Spleen (tissue), 7 donors: ENCODE data around the gene PPCDC.

Experiments used
- POLR2A ChIP-seq, 3 donors: fragments of 450-650 bp; IDR thresholded peaks; one replicate each; pipeline ENCODE4 v1.5.1; 2017; ENCODE audit warnings: antibody characterized with exemption in 3 of 3, mild to moderate bottlenecking in 1 of 3
- TF ChIP-seq, protein P1 (sequence below), 11 experiments: fragments of 200-600 bp in 7 of 11; fragments of 450-650 bp in 4 of 11; sonication (generic) in 4 of 11; IDR thresholded peaks in 8 of 11; conservative IDR thresholded peaks in 3 of 11; 1 replicate in 7 of 11; 2 replicates in 4 of 11; pipeline versions ENCODE4 v1.4.0 to v1.8.0; 2016 to 2021; ENCODE audit warnings: antibody characterized with exemption in 11 of 11, inconsistent platforms in 4 of 11, mild to moderate bottlenecking in 1 of 11
- donor health status: DM: no; HTN: no; CAD: no; lungs with moderate emphysema.
- donor health status: DM: no; HTN: no; CAD: no.
- donor health status: DM: no; HTN: no; CAD: no.

DNA sequence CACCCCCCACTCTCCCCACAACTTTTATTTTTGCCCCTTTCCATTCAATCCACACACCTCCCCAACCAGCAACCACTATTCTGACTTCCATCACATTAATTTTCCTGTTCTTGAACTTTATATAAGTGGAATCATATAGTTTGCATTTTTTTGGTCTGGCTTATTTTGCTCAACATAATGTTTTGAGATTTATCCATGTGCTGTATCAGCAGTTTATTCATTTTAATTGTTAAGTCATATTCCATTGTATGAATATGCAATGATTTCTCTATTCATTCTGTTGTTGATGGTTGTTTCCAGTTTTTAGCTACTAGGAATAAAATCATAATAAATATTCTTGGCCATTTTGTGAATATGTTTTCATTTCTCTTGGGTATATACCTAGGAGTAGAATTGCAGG lies 33.9 kb upstream of the PPCDC start:
- TF ChIP-seq, protein P1, sequence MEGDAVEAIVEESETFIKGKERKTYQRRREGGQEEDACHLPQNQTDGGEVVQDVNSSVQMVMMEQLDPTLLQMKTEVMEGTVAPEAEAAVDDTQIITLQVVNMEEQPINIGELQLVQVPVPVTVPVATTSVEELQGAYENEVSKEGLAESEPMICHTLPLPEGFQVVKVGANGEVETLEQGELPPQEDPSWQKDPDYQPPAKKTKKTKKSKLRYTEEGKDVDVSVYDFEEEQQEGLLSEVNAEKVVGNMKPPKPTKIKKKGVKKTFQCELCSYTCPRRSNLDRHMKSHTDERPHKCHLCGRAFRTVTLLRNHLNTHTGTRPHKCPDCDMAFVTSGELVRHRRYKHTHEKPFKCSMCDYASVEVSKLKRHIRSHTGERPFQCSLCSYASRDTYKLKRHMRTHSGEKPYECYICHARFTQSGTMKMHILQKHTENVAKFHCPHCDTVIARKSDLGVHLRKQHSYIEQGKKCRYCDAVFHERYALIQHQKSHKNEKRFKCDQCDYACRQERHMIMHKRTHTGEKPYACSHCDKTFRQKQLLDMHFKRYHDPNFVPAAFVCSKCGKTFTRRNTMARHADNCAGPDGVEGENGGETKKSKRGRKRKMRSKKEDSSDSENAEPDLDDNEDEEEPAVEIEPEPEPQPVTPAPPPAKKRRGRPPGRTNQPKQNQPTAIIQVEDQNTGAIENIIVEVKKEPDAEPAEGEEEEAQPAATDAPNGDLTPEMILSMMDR (IDR thresholded peaks at IDR 0.05 in 8 of 11, conservative IDR thresholded peaks at IDR 0.05 in 3 of 11): no peak
- no peak for TF ChIP-seq POLR2A (IDR thresholded peaks at IDR 0.05)
